Superior temporal gyrus (tissue), 1 donor: ENCODE data around the gene RBFOX2.

ENCODE experiments used
- DNase-seq: peaks from one replicate; pipeline ENCODE4 v3.0.0-alpha.2; 2016; ENCODE audit errors: extremely low spot score

The RBFOX2 gene

DNA sequence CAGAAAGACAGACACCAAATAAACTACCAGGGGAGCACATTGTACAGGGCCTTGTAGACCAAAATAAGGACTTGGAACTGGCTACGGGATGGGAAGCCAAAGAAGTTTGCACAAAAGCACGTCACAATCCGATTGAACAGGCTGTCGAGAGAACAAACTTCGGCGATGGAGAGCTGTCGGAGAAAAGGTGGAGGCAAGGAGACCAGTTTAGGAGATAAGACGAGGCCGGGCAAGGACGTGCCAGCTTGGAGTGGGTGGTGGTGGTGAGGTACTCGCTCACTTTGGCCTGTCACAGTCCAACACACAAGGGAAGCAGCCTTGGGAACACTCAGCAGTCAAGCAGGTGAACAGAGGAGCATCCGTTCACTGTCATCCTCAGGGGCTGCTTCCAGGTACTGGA lies 291.9 kb downstream of the RBFOX2 start:
- DNase-seq, result no peak

DNA sequence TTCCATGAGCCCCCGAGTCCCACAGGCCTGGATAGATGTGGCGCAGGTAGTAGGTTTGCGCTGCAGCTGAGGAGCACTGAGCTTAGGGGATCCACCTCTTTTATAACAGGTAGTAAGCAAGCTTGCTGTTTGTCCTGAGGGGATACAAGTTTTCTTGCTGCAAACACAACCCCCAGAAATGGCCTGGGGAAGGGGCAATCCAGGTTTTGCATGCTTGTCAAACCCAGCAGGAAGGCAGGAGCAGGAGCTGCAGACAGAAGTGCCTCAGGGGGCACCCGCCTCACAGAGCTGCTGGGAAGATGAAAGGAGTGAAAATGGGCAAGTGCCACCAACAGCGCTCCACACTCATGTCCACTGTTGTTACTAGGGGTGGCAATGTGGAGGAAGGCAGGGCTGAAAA lies 292.5 kb downstream of the RBFOX2 start:
- DNase-seq, result no peak

DNA sequence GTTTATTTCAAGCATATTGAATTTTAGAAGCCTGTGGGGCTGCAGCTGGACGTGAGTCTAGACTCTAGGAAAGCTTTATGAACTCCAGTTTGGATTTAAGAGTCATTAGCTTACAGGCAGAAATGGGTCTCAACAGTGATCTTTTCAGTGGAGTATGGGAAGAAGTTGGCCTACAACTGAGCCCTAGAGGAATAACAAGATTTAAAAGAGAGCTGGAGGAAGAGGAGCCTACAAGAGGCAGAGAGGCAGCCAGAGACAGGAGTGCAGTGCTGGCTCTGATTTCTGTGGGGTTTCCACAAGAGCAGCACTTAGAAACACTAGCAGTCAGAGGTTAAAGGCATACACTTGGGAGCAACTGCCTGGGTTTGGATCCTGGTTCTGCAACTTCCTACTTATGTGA lies 293.1 kb downstream of the RBFOX2 start:
- DNase-seq, result no peak

DNA sequence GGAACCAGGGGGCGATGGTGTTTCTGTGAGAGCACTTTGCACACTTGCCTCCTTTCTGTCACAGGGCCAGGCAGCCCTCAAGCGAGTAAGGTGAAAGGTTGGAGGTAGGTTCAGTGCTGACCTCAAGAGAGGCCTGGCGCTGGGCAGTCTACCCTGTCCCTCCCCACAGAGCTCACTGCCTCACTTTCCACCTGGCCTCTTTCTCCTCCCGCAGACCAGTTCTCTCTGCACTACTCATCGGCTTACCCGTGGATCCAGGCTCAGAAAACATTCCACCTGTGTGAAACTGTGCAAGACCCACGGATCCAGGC lies 294.2 kb downstream of the RBFOX2 start:
- DNase-seq, result no peak

DNA sequence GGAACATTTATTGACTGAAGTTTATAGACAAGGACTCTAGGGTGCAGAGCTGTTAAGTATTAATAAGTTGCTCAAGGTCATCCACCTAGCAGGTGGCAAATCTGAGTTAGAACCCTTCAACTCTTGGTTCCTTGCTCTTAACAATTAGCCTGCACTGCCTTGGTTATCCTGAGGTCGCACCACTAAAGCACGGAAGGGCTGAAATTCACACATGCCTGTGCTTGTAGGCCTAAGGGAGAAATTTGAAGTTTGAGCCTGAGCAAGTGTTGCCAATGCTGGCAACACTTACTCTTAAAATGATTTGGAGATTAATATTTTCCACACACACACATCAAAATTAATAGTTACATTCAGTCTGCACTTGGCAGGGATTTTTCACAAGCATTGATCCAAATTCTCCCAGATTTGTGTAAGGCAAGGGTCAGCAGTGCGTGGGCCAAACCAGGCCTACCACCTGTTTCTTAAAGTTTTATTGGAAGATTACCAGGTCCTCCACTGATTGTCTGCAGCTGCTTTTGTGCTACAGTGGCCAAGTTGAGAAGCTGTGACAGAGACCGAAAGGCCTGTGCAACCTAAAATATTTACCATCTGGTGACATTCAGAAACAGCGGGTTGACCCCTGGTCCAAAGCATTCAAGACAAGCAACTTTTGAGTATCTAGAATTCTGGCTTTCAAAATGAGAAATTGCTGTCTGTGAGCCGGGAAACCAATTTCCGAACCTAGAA lies 294.7 kb downstream of the RBFOX2 start:
- no peak for DNase-seq

DNA sequence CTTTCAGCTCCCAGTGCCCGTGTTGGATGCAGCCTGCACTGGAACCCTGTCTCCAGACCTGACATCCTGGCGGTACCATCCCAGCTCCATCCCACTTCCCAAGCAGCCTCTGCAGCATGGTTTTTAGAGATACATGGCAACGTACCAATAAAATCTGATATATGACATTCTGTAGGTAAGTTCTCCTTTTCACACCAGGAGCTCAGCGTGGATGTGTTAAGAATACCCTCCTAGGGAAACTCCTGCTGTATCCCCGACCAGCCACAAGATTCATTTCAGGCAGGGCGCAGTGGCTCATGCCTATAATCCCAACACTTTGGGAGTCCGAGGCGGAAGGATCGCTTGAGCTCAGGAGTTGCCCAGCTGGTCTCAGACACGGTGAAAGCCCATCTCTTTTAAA lies 295.6 kb downstream of the RBFOX2 start:
- DNase-seq, result no peak

DNA sequence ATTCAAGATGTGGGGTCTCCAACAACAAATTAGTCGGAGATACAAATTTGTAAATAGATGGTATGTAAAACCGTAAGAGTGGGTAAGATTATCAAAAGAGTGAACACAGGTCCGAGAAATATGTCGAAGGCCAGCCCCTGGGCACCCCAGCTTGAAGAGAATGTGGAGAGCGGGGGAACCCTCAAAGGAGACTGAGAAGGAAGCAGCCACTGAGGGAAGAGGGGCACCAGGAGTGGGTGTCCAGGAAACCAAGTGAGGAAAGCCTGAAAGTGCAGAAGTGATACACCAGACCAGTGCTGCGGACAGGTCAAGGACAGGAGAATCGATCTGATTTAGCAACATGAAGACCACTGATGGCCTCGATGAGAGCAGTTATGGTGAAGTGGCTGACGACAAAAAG lies 296.5 kb downstream of the RBFOX2 start:
- no peak for DNase-seq

DNA sequence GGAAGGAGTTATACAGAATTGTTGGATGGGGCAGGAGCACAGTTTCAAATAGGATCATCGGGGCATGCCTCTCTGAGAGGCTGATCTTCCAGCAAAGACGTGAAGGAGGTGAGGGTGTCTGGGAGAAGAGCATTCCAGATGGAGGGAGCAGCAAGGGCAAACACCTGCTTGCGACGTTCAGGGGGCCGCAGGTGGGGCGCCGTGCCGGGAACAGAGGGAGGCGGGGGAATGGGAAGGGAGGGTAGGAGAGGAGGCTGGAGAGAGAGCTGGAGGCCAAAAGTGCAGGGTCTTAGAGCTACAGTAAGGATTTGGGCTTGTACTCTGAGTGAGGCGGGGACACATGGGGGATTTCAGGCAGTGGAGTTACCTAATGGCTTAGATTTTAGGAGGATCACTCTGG lies 297.3 kb downstream of the RBFOX2 start:
- DNase-seq, result no peak

DNA sequence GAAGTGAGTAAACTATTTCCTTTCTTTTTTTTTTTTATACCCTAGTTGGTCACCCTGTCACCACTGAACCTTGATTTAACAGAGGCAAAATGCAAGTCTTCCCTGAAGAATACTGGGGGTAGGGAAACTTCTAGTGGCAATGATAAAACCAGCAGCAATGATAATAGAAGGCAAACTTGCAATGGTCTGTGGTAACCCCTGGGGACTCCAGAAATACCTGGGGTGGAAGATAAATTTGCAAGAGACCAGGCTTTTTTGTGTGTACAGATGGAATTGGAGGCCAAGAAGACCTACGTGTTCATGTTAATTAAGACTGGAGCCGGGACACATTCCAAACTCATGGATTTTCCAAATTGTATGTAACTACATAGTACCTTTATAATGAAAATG lies 299.3 kb downstream of the RBFOX2 start:
- no peak for DNase-seq

DNA sequence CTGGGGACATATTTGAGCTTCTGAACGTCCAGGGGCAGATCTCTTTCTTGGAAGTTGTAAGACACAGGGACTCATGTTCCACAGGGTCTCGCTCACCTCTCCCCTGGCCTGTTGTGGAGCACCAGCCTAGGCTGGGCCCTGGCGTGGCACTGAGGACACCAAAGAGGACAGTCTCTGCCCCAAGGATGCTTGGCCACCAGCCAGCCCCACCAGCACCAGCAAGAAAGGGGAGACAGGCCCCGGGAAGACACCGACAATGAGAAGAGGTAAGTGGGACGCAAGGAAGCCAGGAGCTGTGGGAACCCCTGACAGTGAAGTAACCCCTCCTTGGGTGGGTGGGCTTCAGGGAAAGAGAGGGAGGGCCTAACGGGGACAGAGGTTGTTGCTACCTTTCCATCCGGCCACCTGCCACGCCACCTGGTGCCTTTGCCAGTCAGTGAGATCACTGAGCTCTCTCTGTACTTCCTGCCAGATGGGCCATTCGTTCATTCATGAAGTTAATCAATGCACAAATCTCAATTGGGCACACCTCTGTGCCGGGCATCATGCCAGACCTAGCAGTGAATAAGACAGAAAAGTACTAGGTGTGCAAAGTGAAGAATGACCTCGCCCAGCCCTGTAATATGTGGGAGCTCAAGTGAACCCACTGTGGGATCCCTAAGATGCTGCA lies 299.9 kb downstream of the RBFOX2 start:
- no peak for DNase-seq

DNA sequence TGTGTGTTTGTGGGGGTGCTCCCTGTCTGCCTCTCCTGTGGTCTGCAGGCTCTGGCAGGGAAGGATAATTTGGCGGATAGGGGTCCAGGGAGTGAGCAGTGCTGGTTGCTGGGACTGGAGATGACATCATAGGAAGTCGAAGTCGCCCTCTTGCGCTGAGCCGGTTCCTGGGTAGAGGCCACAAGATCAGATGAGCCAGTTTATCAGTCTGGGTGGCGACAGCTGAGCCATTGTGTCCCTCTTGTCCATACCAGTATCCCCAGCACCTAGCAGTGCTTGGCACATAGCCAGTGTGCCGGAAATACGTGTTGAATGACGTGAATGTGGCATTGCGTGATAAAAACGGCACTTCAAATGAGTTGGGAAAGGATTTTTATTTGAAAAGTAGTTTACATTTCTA lies 301.2 kb downstream of the RBFOX2 start:
- DNase-seq, result no peak

DNA sequence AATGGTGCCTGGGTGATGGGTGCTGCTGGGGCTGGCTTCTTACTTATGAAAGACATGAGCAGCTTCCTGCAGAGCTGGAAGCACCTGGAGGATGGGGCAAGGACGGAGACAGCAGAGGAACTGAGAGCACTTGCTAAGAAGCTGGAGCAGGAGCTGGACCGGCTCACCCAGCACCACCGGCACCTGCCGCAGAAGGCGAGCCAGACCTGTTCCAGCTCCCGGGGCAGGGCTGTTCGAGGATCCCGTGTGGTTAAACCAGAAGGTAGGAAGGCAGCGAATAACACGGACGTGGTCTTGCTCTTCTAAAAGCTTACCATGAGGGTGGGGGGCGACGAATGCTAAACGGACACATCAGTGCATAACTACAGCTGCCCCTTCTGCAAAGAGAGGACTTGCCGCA lies 301.7 kb downstream of the RBFOX2 start:
- DNase-seq, result no peak

DNA sequence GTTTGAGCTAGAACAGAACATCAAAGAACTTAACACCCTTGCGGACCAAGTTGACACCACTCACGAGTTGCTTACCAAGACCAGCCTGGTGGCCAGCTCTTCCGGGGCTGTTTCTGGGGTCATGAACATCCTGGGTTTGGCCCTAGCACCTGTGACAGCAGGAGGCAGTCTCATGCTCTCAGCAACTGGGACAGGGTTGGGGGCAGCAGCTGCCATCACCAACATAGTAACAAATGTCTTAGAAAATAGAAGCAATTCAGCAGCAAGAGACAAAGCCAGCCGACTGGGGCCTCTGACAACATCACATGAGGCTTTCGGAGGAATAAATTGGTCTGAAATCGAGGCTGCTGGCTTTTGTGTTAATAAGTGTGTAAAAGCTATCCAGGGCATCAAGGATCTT lies 302.2 kb downstream of the RBFOX2 start:
- no peak for DNase-seq

DNA sequence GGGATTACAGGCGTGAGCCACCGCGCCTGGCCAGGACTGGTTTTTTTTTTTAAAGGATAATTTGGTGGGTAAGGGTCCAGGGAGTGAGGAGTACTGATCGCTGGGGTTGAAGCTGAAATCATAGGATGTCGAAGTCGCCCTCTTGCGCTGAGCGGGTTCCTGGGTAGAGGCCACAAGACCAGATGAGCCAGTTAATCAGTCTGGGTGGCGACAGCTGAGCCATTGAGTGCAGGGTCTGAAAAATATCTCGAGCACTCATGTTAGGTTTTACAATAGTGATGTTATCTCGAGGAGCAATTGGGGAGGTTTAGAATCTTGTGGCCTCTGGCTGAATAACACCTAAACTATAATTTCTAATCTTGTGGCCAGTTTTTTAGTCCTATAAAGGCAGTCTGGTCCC lies 303.1 kb downstream of the RBFOX2 start:
- no peak for DNase-seq

DNA sequence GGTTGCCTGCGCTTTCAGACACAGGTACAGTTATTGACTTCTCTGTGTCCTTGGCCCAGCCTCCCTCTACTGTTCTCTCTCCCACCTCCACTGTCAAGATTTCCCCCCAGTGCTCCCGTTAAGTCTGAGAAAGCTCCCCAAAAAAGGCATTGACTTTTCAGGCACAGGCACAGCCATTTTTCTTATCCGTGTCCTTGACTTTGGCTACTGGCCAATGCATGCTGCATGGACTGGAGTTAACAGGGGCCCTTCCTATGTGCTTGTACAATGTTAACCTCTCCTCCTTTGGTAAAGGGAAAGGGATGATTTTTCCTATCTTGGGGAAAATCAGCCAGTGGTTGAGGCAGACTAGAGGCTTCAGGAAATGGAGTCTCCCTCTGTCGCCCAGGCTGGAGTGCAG lies 306.7 kb downstream of the RBFOX2 start:
- no peak for DNase-seq

DNA sequence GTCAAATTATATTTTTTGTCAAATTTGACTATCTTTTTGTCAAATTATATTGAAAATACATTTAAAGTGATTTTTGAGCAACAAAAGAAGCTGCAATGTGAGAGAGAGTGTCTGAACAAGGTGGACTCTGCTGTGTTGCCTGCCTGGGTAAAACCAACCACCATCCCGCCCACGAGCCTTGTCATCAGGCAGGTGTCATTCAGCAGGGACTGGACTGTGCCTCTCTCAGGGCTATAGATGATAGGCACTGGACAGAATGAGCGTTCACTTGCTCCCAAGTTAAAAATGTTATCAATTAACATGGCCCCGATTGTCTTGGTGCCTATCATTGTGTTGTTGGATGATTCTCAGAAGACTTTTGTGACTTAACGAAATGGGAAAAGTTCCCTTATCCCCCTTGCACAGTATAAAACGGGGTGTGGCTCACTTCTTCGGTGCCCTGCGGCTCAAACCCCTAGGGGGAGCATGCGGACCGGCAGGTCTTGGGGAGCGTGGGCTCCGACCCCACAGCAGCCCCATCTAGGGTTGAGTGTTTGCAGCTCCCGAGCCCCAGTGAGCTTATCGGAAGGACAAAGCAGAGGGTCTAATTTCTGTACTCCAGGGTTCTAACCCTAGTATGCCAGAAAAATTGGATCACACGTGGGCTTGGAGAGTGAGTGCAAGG lies 309.3 kb downstream of the RBFOX2 start:
- DNase-seq, result no peak

DNA sequence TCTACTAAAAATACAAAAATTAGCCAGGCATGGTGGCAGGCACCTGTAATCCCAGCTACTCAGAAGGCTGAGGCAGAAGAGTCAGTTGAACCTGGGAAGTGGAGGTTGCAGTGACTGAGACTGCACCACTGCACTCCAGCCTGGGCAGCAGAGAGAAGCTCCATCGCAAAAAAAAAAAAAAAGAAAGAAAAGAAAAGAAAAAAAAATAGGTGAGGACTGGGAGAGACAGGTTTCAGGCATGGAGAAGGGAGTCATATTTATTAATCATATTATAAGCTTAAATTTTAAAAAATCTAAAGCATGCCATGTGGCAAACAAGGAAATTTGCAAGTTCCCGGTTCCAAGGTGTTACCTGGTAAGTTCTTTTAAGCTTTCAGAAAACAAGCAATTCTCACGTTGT lies 311.1 kb downstream of the RBFOX2 start, which contains the start of gene APOL5:
Gene APOL5, plus strand, starts transcription at position 301 of the 400 bp plus-strand sequence. Its CDS starts 0 bp downstream, at position 301.
- DNase-seq, result no peak

DNA sequence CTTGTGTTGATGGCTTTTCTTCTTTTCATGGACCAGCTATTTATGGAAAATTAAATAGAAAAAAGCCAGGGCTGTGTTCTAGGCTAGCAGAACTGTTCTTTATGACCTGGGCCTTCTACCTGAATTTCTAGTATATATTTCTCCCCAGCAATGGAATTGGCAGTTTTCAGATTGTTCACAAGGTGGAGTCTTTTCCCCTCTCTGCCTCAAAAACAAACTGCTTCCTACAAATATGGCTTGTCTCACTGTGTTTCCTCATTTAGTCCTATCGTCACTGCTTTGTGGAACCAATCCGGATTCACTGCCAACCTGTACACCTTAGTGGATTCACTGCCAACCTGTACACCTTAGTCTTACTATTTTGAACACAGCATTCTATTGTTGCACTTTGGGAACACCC lies 316.0 kb downstream of the RBFOX2 start:
- no peak for DNase-seq

DNA sequence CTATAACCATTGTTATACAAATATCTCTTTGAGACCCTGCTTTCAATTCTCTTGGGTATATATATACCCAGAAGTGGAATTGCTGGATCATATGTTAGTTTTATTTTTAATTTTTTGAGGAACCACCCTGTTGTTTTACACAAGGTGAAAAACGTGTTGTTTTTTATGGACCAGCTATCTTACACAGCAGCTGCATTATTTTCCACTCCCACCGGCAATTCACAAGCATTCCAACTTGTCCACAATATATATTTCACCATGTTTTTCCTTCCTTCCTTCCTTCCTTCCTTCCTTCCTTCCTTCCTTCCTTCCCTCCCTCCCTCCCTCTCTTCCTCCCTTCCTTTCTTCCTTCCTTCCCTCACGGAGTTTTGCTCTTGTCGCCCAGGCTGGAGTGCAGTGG lies 317.3 kb downstream of the RBFOX2 start:
- no peak for DNase-seq

DNA sequence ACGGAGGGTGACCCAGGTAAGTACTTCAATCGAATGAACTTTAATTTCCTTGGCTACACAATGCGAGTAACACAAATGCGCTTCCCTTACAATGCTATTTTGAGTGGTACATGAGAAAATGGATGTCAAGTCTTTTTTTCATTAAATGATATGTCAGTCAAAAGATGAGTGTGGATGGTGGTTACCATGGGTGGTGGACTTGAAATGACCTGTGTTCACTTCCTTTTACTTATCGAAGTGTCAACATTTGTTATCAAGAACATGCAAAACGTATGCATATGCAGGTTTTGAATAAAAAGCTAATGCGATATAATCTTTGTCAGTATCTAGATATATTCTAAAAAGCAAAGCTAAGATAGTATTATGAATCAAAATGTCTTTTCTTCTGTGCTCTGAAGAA lies 319.7 kb downstream of the RBFOX2 start:
- DNase-seq, result no peak

DNA sequence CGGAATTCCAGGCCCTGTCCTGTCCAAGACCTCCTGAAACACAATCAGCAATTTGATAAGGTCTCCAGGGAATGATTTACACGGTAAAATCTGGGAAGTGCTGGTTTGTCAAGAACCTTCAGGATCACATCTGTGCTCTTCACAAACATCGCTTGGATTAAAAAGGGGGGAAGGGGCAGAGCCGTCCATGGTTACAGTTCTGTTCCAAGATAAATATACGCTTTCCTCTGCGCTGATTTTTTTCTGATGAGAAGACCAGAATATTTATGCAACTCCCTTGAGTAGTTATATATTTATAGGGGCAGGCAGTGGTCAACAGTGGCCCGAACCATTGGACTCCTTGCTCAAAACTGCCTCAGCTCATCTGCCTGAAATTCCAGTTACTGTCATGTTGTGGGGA lies 320.2 kb downstream of the RBFOX2 start:
- DNase-seq, result no peak

DNA sequence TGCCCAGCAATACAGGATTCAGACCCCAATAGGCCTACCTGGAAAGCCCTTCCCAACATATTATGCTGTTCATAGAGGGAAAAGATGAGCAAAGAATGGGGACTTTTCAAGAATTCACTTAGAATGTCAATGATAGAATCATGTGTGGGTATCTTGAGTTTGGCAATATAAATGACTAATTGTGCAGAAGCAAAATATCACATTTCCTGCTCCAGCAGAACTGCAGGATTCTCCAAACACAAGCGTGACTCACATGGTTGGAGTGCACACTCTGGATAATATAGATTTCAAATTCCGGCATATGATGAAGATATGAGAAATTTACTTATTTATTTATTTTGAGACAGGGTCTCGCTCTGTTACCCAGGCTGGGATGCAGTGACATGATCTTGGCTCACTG lies 323.5 kb downstream of the RBFOX2 start:
- no peak for DNase-seq

DNA sequence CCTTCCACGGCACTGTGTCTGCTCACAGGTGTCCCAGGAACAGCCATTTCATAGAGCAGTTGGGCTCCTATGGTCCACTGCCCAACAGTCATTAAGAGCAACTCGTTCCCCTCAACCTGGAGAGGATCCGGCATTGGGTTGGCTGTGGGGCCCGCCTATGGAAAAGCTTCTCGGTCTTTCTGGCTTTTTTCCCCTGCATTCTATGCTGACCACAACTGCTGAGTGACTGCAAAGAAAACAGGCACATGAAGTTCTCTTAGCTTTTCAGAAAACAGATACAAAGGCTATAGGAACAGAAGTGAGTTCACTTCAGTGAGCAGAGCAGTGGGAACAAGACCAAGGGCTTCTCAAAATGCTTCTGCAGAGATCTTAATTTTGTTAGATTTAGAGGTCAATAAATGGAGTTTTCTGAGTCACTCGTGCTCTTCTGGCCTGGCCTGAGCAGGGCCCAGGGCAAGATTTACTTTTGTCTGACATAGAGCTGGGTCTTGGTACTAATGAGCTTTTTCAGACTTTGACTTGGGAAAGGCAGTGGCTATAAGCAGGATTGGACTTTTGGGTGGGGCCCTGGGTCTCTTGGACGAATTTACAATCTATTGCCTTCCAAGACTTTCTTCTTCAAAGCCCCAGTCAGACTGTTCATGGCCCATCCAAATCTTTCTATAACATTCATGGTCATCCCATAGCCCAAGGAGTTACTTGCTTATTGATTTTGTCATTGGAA lies 324.6 kb downstream of the RBFOX2 start:
- DNase-seq, result no peak
